Neural progenitor cell (in vitro differentiated cells): Measurements from ENCODE around the gene KPNA4. TPM values are rescaled to one million over a fixed set of nuclear protein-coding genes. Genes with fewer than 3 reads are reported as not detected.

ENCODE experiments used
- DNase-seq: peaks from one replicate; pipeline ENCODE4 v3.0.0-alpha.2; 2016; ENCODE audit warnings: low spot score
- H2AFZ ChIP-seq: fragments of 200-600 bp; sonication (generic); replicated peaks from 2 replicates; pipeline ENCODE4 v1.6.1; 2016; ENCODE audit warnings: antibody characterized with exemption
- H3F3A ChIP-seq: fragments of 200-600 bp; sonication (generic); 2 replicates; pipeline ENCODE4 v1.6.1; 2016; ENCODE audit warnings: antibody characterized with exemption, low read depth
- H3K27ac ChIP-seq: fragments of 200-600 bp; sonication (generic); 2 replicates; pipeline ENCODE4 v1.5.1; 2016; ENCODE audit warnings: mild to moderate bottlenecking
- H3K27me3 ChIP-seq: fragments of 200-600 bp; sonication (generic); 2 replicates; pipeline ENCODE4 v1.6.1; 2016; ENCODE audit warnings: mild to moderate bottlenecking, moderate library complexity
- H3K36me3 ChIP-seq: fragments of 200-600 bp; sonication (generic); 2 replicates; pipeline ENCODE4 v1.5.1; 2016
- H3K4me1 ChIP-seq: fragments of 200-600 bp; sonication (generic); 2 replicates; pipeline ENCODE4 v1.6.1; 2016; ENCODE audit warnings: mixed run types
- H3K4me2 ChIP-seq: fragments of 200-600 bp; sonication (generic); 2 replicates; pipeline ENCODE4 v1.6.1; 2016
- H3K4me3 ChIP-seq: fragments of 200-600 bp; sonication (generic); 2 replicates; pipeline ENCODE4 v1.5.1; 2016
- H3K79me2 ChIP-seq: fragments of 200-600 bp; sonication (generic); 2 replicates; pipeline ENCODE4 v1.6.1; 2016; ENCODE audit warnings: low read depth
- H3K9ac ChIP-seq: fragments of 200-600 bp; sonication (generic); 2 replicates; pipeline ENCODE4 v1.6.1; 2016
- H3K9me3 ChIP-seq: fragments of 200-600 bp; sonication (generic); 2 replicates; pipeline ENCODE4 v1.5.1; 2016; ENCODE audit warnings: low read depth
- H4K20me1 ChIP-seq: fragments of 200-600 bp; sonication (generic); 2 replicates; pipeline ENCODE4 v1.6.1; 2016; ENCODE audit warnings: low read depth
- H3K27ac Mint-ChIP-seq: 3 replicates; pipeline ENCODE4 v1.8.0; 2021; ENCODE audit warnings: mixed read lengths
- H3K27me3 Mint-ChIP-seq: 2 replicates; pipeline ENCODE4 v1.8.0; 2022; ENCODE audit warnings: low read depth, mild to moderate bottlenecking, inconsistent platforms, moderate library complexity, mixed read lengths; ENCODE audit not compliant: insufficient read depth
- H3K36me3 Mint-ChIP-seq: 3 replicates; pipeline ENCODE4 v1.8.0; 2021; ENCODE audit warnings: mixed read lengths
- H3K4me1 Mint-ChIP-seq: 3 replicates; pipeline ENCODE4 v1.8.0; 2021; ENCODE audit warnings: mixed read lengths
- H3K4me3 Mint-ChIP-seq: 3 replicates; pipeline ENCODE4 v1.8.0; 2021; ENCODE audit warnings: mild to moderate bottlenecking, moderate library complexity, mixed read lengths
- H3K9me3 Mint-ChIP-seq: 3 replicates; pipeline ENCODE4 v1.8.0; 2020; ENCODE audit warnings: mixed read lengths
- EZH2 ChIP-seq: fragments of 200-600 bp; sonication (generic); IDR thresholded peaks from 2 replicates; pipeline ENCODE4 v1.6.1; 2017; ENCODE audit warnings: antibody characterized with exemption, mild to moderate bottlenecking, moderate library complexity
- EZH2phosphoT487 ChIP-seq: fragments of 200-600 bp; sonication (generic); IDR thresholded peaks from 2 replicates; pipeline ENCODE4 v1.6.1; 2017; ENCODE audit warnings: antibody characterized with exemption
- total RNA-seq: library from RNA; depleted of rRNA; stranded (reverse); fragments of >200 nt; gene quantifications from 2 replicates; pipeline ENCODE4 v1.2.3, GENCODE V29; 2015; ENCODE audit warnings: low replicate concordance
- TF ChIP-seq, protein P1 (sequence below): fragments of 200-600 bp; sonication (generic); IDR thresholded peaks from 2 replicates; pipeline ENCODE4 v1.5.1; 2017; ENCODE audit warnings: antibody characterized with exemption, mild to moderate bottlenecking

The KPNA4 gene
- total RNA-seq, 1 donor from 2014 or later, result 56.6 TPM

DNA sequence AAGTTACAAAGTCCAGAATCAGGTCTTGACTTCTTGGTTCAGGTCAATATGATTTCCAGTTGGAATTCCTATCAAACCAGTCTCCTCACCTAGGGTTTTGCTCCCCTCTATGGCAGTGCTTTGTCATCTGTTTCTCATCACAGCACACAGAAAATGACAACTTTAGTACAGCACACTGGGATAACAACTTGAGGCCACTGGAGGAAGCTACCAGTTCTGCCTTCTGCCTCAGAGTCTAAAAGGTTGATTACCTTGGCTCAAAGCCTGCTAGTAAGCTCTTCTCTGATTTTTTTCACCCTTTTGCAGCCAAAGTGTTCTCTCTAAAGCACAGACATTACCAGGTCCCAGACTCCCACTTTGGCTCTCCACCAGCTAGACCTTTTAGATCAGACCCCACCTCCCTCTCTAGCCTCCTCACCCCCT lies 90.9 kb downstream of the KPNA4 start:
- Histone ChIP-seq H3F3A (no peaks in the 10 kb centered on the region), H3K4me1 (no peaks in the 10 kb centered on the region), H3K79me2 (no peaks in the 10 kb centered on the region), H3K9me3 (no peaks in the 10 kb centered on the region), H3K27me3 (no peaks in the 10 kb centered on the region), H3K9ac (no peak overlapping the region), H3K4me2 (no peak overlapping the region), H3K4me3 (no peak overlapping the region), H4K20me1 (no peaks in the 10 kb centered on the region), H2AFZ (no peak overlapping the region), H3K36me3 (no peaks in the 10 kb centered on the region), H3K27ac (no peak overlapping the region)
- Mint-ChIP-seq H3K27me3 (no peaks in the 10 kb centered on the region), H3K4me1 (no peaks in the 10 kb centered on the region), H3K9me3 (peaks cover 18% of the 10 kb centered on the region), H3K27ac (no peak overlapping the region), H3K36me3 (no peaks in the 10 kb centered on the region), H3K4me3 (no peak overlapping the region)
- TF ChIP-seq, protein P1, sequence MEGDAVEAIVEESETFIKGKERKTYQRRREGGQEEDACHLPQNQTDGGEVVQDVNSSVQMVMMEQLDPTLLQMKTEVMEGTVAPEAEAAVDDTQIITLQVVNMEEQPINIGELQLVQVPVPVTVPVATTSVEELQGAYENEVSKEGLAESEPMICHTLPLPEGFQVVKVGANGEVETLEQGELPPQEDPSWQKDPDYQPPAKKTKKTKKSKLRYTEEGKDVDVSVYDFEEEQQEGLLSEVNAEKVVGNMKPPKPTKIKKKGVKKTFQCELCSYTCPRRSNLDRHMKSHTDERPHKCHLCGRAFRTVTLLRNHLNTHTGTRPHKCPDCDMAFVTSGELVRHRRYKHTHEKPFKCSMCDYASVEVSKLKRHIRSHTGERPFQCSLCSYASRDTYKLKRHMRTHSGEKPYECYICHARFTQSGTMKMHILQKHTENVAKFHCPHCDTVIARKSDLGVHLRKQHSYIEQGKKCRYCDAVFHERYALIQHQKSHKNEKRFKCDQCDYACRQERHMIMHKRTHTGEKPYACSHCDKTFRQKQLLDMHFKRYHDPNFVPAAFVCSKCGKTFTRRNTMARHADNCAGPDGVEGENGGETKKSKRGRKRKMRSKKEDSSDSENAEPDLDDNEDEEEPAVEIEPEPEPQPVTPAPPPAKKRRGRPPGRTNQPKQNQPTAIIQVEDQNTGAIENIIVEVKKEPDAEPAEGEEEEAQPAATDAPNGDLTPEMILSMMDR, result no peak
- TF ChIP-seq EZH2 (no peak), EZH2phosphoT487 (no peak)
- no peak for DNase-seq

- Mint-ChIP-seq H3K27ac (no peak overlapping the region), H3K27me3 (no peaks in the 10 kb centered on the region), H3K9me3 (peaks cover 21% of the 10 kb centered on the region), H3K4me1 (no peaks in the 10 kb centered on the region), H3K36me3 (no peaks in the 10 kb centered on the region), H3K4me3 (no peak overlapping the region)
- Histone ChIP-seq H3K4me2 (no peak overlapping the region), H3K4me3 (no peak overlapping the region), H2AFZ (no peak overlapping the region), H3K27me3 (no peaks in the 10 kb centered on the region), H3K4me1 (no peaks in the 10 kb centered on the region), H3K79me2 (no peaks in the 10 kb centered on the region), H3F3A (no peaks in the 10 kb centered on the region), H3K9ac (no peak overlapping the region), H3K9me3 (no peaks in the 10 kb centered on the region), H3K27ac (no peak overlapping the region), H4K20me1 (no peaks in the 10 kb centered on the region), H3K36me3 (no peaks in the 10 kb centered on the region)
- no peak for DNase-seq
- TF ChIP-seq EZH2, result no peak
- no peak for TF ChIP-seq EZH2phosphoT487
- TF ChIP-seq, protein P1, result no peak
Measured at GRCh38 chr3:160473978-160474377, 91.4 kb downstream of the KPNA4 start.

- H3K4me1 ChIP-seq, result no peaks in the 10 kb centered on the region
- no peak overlapping the region for H2AFZ ChIP-seq
- no peak overlapping the region for H3K4me2 ChIP-seq
- peaks cover 27% of the 10 kb centered on the region for H3K9me3 Mint-ChIP-seq
- no peaks in the 10 kb centered on the region for H3K36me3 ChIP-seq
- H3K27ac ChIP-seq, result no peak overlapping the region
- no peaks in the 10 kb centered on the region for H3K27me3 Mint-ChIP-seq
- H3K79me2 ChIP-seq, result no peaks in the 10 kb centered on the region
- H3K9me3 ChIP-seq, result no peaks in the 10 kb centered on the region
- no peaks in the 10 kb centered on the region for H3K4me1 Mint-ChIP-seq
- no peak for DNase-seq
- H3F3A ChIP-seq, result no peaks in the 10 kb centered on the region
- TF ChIP-seq EZH2phosphoT487 (no peak), EZH2 (no peak)
- TF ChIP-seq, protein P1, result no peak
- H3K36me3 Mint-ChIP-seq, result no peaks in the 10 kb centered on the region
- no peaks in the 10 kb centered on the region for H3K27me3 ChIP-seq
- no peak overlapping the region for H3K9ac ChIP-seq
- H4K20me1 ChIP-seq, result no peaks in the 10 kb centered on the region
- no peak overlapping the region for H3K27ac Mint-ChIP-seq
- H3K4me3 Mint-ChIP-seq, result no peak overlapping the region
- no peak overlapping the region for H3K4me3 ChIP-seq
Measured at GRCh38 chr3:160473221-160473620, 92.2 kb downstream of the KPNA4 start.
